Lower leg skin (tissue), 3 donors: ENCODE measurements around the gene KIF20B.

ENCODE experiments used
- CTCF ChIP-seq, 3 donors: fragments of 450-650 bp; IDR thresholded peaks; one replicate each; pipeline ENCODE4 v1.5.1; 2016; ENCODE audit warnings: antibody characterized with exemption in 3 of 3, mild to moderate bottlenecking in 3 of 3, moderate library complexity in 2 of 3
- POLR2A ChIP-seq, 2 donors: fragments of 450-650 bp; IDR thresholded peaks; one replicate each; pipeline ENCODE4 v1.6.1; 2016 to 2017; ENCODE audit warnings: antibody characterized with exemption in 2 of 2, mild to moderate bottlenecking in 1 of 2, moderate library complexity in 1 of 2

GRCh38 chr10:89677341-89677740 lies 24.0 kb upstream of the KIF20B start:
- no peak for TF ChIP-seq CTCF (IDR thresholded peaks at IDR 0.05)
- TF ChIP-seq POLR2A (IDR thresholded peaks at IDR 0.05) = no peak
